GM23338 (cell line): Measurements from ENCODE around the gene ZNF101. TPM values are rescaled to one million over a fixed set of nuclear protein-coding genes. Genes with fewer than 3 reads are reported as not detected.

ENCODE experiments used
- ATAC-seq: fragments of 200-7000 bp; cut with Tn5 transposase; 3 replicates; pipeline ENCODE4 v1.9.1; 2020
- DNase-seq: peaks from one replicate; pipeline ENCODE4 v3.0.0-alpha.2; 2015; ENCODE audit warnings: low spot score
- H2AFZ ChIP-seq: fragments of 200-600 bp; sonication (generic); 2 replicates; pipeline ENCODE4 v1.8.0; 2016; ENCODE audit warnings: antibody characterized with exemption, mild to moderate bottlenecking, moderate library complexity
- H3F3A ChIP-seq: fragments of 200-600 bp; sonication (generic); replicated peaks from 2 replicates; pipeline ENCODE4 v1.8.0; 2017; ENCODE audit warnings: antibody characterized with exemption, mixed run types, low read depth
- H3K27ac ChIP-seq: fragments of 200-600 bp; sonication (generic); 2 replicates; pipeline ENCODE4 v1.6.1; 2016; ENCODE audit warnings: low read depth
- H3K27me3 ChIP-seq: fragments of 200-600 bp; sonication (generic); 2 replicates; pipeline ENCODE4 v1.8.0; 2016; ENCODE audit warnings: mild to moderate bottlenecking, mixed run types, moderate library complexity; ENCODE audit not compliant: insufficient read depth
- H3K36me3 ChIP-seq: fragments of 200-600 bp; sonication (generic); 2 replicates; pipeline ENCODE4 v1.8.0; 2016; ENCODE audit warnings: mild to moderate bottlenecking; ENCODE audit not compliant: insufficient read depth
- H3K4me1 ChIP-seq: fragments of 200-600 bp; sonication (generic); 2 replicates; pipeline ENCODE4 v1.8.0; 2016; ENCODE audit warnings: mild to moderate bottlenecking, moderate library complexity; ENCODE audit not compliant: insufficient read depth
- H3K4me2 ChIP-seq: fragments of 200-600 bp; sonication (generic); 2 replicates; pipeline ENCODE4 v1.7.1; 2017; ENCODE audit warnings: mixed run types
- H3K4me3 ChIP-seq: fragments of 200-600 bp; sonication (generic); 2 replicates; pipeline ENCODE4 v1.6.1; 2016; ENCODE audit warnings: mixed run types
- H3K79me2 ChIP-seq: fragments of 200-600 bp; sonication (generic); replicated peaks from 2 replicates; pipeline ENCODE4 v1.8.0; 2017; ENCODE audit warnings: mild to moderate bottlenecking; ENCODE audit not compliant: insufficient read depth
- H3K9me2 ChIP-seq: fragments of 200-600 bp; sonication (generic); 2 replicates; pipeline ENCODE4 v1.8.0; 2017; ENCODE audit not compliant: insufficient read depth
- H4K20me1 ChIP-seq: fragments of 200-600 bp; sonication (generic); replicated peaks from 2 replicates; pipeline ENCODE4 v1.8.0; 2017; ENCODE audit warnings: mild to moderate bottlenecking; ENCODE audit not compliant: insufficient read depth
- H3K27ac Mint-ChIP-seq: 2 replicates; pipeline ENCODE4 v1.8.0; 2020; ENCODE audit warnings: inconsistent platforms, mild to moderate bottlenecking, moderate library complexity, mixed read lengths
- H3K27me3 Mint-ChIP-seq: 3 replicates; pipeline ENCODE4 v1.8.0; 2022; ENCODE audit warnings: low read depth, mild to moderate bottlenecking, moderate library complexity, mixed read lengths, inconsistent platforms; ENCODE audit not compliant: insufficient read depth, poor library complexity
- H3K36me3 Mint-ChIP-seq: 3 replicates; pipeline ENCODE4 v1.8.0; 2021; ENCODE audit warnings: low read depth, mild to moderate bottlenecking, inconsistent platforms, moderate library complexity, mixed read lengths
- H3K4me1 Mint-ChIP-seq: 3 replicates; pipeline ENCODE4 v1.8.0; 2020; ENCODE audit warnings: mild to moderate bottlenecking, inconsistent platforms, mixed read lengths
- H3K4me3 Mint-ChIP-seq: 3 replicates; pipeline ENCODE4 v1.8.0; 2021; ENCODE audit warnings: moderate library complexity, mild to moderate bottlenecking, inconsistent platforms, mixed read lengths
- H3K9me3 Mint-ChIP-seq: 3 replicates; pipeline ENCODE4 v1.8.0; 2020; ENCODE audit warnings: moderate library complexity, mild to moderate bottlenecking, inconsistent platforms, mixed read lengths
- CREB1 ChIP-seq: fragments of 250-450 bp; sonication (Bioruptor Pico); IDR thresholded peaks from 2 replicates; pipeline ENCODE4 v1.5.0; 2020; ENCODE audit warnings: low read depth, mild to moderate bottlenecking, moderate library complexity
- EZH2 ChIP-seq: fragments of 200-600 bp; sonication (generic); IDR thresholded peaks from one replicate; pipeline ENCODE4 v1.8.0; 2017; ENCODE audit warnings: antibody characterized with exemption, mild to moderate bottlenecking, low read depth; ENCODE audit not compliant: unreplicated experiment
- EZH2phosphoT487 ChIP-seq: fragments of 200-600 bp; sonication (generic); IDR thresholded peaks from one replicate; pipeline ENCODE4 v1.8.1; 2018; ENCODE audit warnings: antibody characterized with exemption; ENCODE audit not compliant: unreplicated experiment
- JUNB ChIP-seq: IDR thresholded peaks from one replicate; pipeline ENCODE4 v1.6.1; 2016; ENCODE audit warnings: antibody characterized with exemption; ENCODE audit not compliant: unreplicated experiment
- NANOG ChIP-seq: IDR thresholded peaks from 2 replicates; pipeline ENCODE4 v1.6.1; 2016; ENCODE audit warnings: antibody characterized with exemption, borderline replicate concordance
- POLR2AphosphoS5 ChIP-seq: IDR thresholded peaks from 2 replicates; pipeline ENCODE4 v1.6.1; 2016; ENCODE audit warnings: antibody characterized with exemption, low read depth
- STAT1 ChIP-seq: IDR thresholded peaks from one replicate; pipeline ENCODE4 v1.6.1; 2016; ENCODE audit warnings: antibody characterized with exemption; ENCODE audit not compliant: unreplicated experiment
- ZNF114 ChIP-seq: fragments of 250-450 bp; sonication (Bioruptor Pico); IDR thresholded peaks from 2 replicates; pipeline ENCODE4 v1.5.0; 2020; ENCODE audit warnings: mild to moderate bottlenecking, moderate library complexity
- ZNF331 ChIP-seq: fragments of 250-450 bp; sonication (Bioruptor Pico); IDR thresholded peaks from 2 replicates; pipeline ENCODE4 v1.5.0; 2020; ENCODE audit warnings: low read depth, mild to moderate bottlenecking, moderate library complexity
- polyA plus RNA-seq: library from polyadenylated mRNA; unstranded; fragments of >200 nt; fragmentation: Nextera tagmentation; extraction: Ambion mirVana; gene quantifications from 2 replicates; pipeline ENCODE4 v1.2.1, GENCODE V29; 2016
- total RNA-seq: library from RNA; depleted of rRNA; stranded (reverse); fragments of >200 nt; shearing (Covaris generic); gene quantifications from 2 replicates; pipeline ENCODE4 v1.2.3, GENCODE V29; 2014
- TF ChIP-seq, protein P1 (sequence below), 2 experiments: fragments of 200-600 bp in 1 of 2; sonication (generic) in 1 of 2; conservative IDR thresholded peaks; 2 replicates each; pipeline versions ENCODE4 v1.5.1 to v1.6.1; 2016 to 2017; ENCODE audit warnings: antibody characterized with exemption in 2 of 2, low read depth in 2 of 2, mild to moderate bottlenecking in 2 of 2, moderate library complexity in 1 of 2
- TF ChIP-seq, protein P2 (sequence below): IDR thresholded peaks from one replicate; pipeline ENCODE4 v1.6.1; 2018; ENCODE audit warnings: antibody characterized with exemption; ENCODE audit not compliant: unreplicated experiment
- TF ChIP-seq, protein P3 (sequence below): IDR thresholded peaks from 2 replicates; pipeline ENCODE4 v1.6.1; 2016; ENCODE audit warnings: antibody characterized with exemption
- TF ChIP-seq, protein P4 (sequence below): fragments of 250-450 bp; sonication (Bioruptor Pico); IDR thresholded peaks from 2 replicates; pipeline ENCODE4 v1.5.0; 2020; ENCODE audit warnings: mild to moderate bottlenecking, moderate library complexity

Gene ZNF101
- total and polyA plus RNA-seq, 2 experiments from 2014 or later = 46.4 to 47.9 TPM

DNA sequence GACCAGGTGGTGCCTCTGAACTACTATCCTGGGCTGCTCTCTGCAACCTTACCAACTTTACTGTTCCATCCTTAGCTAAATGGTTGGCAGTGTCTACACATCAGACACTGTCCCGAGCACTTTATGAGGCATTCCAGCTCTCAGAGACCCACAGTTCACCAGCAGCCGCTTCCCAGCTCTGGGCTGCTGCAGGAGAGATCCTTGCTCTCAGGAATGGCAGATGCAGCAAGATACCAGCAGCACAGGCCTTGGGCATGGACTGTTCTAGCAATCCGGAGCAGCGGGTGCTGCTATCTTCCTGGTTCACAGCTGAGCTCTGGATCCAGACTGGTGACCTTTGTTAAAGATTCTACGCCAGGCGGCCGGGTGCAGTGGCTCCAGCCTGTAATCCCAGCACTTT, 37.3 kb upstream of the ZNF101 start:
- no peak overlapping the region for H3K4me2 ChIP-seq
- Mint-ChIP-seq H3K4me3 (no peak overlapping the region), H3K9me3 (no peaks in the 10 kb centered on the region), H3K36me3 (peaks cover 23% of the 10 kb centered on the region), H3K27ac (no peak overlapping the region), H3K27me3 (peaks cover 18% of the 10 kb centered on the region), H3K4me1 (peaks cover 12% of the 10 kb centered on the region)
- no peaks in the 10 kb centered on the region for H4K20me1 ChIP-seq
- ATAC-seq (no peak), DNase-seq (no peak)
- no peak overlapping the region for H3K27ac ChIP-seq
- no peaks in the 10 kb centered on the region for H3K9me2 ChIP-seq
- no peaks in the 10 kb centered on the region for H3K27me3 ChIP-seq
- H3F3A ChIP-seq = 0 out of 2 replicates have a peak, but pooled peaks cover 4% of the 10 kb centered on the region
- peaks cover 14% of the 10 kb centered on the region for H3K79me2 ChIP-seq
- H3K4me3 ChIP-seq = no peak overlapping the region
- peaks cover 3% of the 10 kb centered on the region; the same call in 1 of the 2 replicates for H3K4me1 ChIP-seq
- TF ChIP-seq ZNF114 (no peak), STAT1 (no peak), POLR2AphosphoS5 (no peak), ZNF331 (no peak), JUNB (no peak), NANOG (no peak), EZH2phosphoT487 (no peak), EZH2 (no peak), CREB1 (CRISPR knock-in tag) (no peak)
- TF ChIP-seq, protein P1, sequence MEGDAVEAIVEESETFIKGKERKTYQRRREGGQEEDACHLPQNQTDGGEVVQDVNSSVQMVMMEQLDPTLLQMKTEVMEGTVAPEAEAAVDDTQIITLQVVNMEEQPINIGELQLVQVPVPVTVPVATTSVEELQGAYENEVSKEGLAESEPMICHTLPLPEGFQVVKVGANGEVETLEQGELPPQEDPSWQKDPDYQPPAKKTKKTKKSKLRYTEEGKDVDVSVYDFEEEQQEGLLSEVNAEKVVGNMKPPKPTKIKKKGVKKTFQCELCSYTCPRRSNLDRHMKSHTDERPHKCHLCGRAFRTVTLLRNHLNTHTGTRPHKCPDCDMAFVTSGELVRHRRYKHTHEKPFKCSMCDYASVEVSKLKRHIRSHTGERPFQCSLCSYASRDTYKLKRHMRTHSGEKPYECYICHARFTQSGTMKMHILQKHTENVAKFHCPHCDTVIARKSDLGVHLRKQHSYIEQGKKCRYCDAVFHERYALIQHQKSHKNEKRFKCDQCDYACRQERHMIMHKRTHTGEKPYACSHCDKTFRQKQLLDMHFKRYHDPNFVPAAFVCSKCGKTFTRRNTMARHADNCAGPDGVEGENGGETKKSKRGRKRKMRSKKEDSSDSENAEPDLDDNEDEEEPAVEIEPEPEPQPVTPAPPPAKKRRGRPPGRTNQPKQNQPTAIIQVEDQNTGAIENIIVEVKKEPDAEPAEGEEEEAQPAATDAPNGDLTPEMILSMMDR (conservative IDR thresholded peaks at IDR 0.05; ENCODE audit: low read depth in 2 of 2) = no peak
- TF ChIP-seq, protein P2, sequence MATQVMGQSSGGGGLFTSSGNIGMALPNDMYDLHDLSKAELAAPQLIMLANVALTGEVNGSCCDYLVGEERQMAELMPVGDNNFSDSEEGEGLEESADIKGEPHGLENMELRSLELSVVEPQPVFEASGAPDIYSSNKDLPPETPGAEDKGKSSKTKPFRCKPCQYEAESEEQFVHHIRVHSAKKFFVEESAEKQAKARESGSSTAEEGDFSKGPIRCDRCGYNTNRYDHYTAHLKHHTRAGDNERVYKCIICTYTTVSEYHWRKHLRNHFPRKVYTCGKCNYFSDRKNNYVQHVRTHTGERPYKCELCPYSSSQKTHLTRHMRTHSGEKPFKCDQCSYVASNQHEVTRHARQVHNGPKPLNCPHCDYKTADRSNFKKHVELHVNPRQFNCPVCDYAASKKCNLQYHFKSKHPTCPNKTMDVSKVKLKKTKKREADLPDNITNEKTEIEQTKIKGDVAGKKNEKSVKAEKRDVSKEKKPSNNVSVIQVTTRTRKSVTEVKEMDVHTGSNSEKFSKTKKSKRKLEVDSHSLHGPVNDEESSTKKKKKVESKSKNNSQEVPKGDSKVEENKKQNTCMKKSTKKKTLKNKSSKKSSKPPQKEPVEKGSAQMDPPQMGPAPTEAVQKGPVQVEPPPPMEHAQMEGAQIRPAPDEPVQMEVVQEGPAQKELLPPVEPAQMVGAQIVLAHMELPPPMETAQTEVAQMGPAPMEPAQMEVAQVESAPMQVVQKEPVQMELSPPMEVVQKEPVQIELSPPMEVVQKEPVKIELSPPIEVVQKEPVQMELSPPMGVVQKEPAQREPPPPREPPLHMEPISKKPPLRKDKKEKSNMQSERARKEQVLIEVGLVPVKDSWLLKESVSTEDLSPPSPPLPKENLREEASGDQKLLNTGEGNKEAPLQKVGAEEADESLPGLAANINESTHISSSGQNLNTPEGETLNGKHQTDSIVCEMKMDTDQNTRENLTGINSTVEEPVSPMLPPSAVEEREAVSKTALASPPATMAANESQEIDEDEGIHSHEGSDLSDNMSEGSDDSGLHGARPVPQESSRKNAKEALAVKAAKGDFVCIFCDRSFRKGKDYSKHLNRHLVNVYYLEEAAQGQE = no peak
- TF ChIP-seq, protein P3, sequence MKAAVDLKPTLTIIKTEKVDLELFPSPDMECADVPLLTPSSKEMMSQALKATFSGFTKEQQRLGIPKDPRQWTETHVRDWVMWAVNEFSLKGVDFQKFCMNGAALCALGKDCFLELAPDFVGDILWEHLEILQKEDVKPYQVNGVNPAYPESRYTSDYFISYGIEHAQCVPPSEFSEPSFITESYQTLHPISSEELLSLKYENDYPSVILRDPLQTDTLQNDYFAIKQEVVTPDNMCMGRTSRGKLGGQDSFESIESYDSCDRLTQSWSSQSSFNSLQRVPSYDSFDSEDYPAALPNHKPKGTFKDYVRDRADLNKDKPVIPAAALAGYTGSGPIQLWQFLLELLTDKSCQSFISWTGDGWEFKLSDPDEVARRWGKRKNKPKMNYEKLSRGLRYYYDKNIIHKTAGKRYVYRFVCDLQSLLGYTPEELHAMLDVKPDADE = no peak
- TF ChIP-seq, protein P4, sequence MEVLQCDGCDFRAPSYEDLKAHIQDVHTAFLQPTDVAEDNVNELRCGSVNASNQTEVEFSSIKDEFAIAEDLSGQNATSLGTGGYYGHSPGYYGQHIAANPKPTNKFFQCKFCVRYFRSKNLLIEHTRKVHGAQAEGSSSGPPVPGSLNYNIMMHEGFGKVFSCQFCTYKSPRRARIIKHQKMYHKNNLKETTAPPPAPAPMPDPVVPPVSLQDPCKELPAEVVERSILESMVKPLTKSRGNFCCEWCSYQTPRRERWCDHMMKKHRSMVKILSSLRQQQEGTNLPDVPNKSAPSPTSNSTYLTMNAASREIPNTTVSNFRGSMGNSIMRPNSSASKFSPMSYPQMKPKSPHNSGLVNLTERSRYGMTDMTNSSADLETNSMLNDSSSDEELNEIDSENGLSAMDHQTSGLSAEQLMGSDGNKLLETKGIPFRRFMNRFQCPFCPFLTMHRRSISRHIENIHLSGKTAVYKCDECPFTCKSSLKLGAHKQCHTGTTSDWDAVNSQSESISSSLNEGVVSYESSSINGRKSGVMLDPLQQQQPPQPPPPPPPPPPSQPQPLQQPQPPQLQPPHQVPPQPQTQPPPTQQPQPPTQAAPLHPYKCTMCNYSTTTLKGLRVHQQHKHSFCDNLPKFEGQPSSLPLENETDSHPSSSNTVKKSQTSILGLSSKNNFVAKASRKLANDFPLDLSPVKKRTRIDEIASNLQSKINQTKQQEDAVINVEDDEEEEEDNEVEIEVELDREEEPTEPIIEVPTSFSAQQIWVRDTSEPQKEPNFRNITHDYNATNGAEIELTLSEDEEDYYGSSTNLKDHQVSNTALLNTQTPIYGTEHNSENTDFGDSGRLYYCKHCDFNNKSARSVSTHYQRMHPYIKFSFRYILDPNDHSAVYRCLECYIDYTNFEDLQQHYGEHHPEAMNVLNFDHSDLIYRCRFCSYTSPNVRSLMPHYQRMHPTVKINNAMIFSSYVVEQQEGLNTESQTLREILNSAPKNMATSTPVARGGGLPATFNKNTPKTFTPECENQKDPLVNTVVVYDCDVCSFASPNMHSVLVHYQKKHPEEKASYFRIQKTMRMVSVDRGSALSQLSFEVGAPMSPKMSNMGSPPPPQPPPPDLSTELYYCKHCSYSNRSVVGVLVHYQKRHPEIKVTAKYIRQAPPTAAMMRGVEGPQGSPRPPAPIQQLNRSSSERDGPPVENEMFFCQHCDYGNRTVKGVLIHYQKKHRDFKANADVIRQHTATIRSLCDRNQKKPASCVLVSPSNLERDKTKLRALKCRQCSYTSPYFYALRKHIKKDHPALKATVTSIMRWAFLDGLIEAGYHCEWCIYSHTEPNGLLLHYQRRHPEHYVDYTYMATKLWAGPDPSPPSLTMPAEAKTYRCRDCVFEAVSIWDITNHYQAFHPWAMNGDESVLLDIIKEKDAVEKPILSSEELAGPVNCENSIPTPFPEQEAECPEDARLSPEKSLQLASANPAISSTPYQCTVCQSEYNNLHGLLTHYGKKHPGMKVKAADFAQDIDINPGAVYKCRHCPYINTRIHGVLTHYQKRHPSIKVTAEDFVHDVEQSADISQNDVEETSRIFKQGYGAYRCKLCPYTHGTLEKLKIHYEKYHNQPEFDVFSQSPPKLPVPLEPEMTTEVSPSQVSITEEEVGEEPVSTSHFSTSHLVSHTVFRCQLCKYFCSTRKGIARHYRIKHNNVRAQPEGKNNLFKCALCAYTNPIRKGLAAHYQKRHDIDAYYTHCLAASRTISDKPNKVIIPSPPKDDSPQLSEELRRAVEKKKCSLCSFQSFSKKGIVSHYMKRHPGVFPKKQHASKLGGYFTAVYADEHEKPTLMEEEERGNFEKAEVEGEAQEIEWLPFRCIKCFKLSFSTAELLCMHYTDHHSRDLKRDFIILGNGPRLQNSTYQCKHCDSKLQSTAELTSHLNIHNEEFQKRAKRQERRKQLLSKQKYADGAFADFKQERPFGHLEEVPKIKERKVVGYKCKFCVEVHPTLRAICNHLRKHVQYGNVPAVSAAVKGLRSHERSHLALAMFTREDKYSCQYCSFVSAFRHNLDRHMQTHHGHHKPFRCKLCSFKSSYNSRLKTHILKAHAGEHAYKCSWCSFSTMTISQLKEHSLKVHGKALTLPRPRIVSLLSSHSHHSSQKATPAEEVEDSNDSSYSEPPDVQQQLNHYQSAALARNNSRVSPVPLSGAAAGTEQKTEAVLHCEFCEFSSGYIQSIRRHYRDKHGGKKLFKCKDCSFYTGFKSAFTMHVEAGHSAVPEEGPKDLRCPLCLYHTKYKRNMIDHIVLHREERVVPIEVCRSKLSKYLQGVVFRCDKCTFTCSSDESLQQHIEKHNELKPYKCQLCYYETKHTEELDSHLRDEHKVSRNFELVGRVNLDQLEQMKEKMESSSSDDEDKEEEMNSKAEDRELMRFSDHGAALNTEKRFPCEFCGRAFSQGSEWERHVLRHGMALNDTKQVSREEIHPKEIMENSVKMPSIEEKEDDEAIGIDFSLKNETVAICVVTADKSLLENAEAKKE = no peak
- H2AFZ ChIP-seq = no peak overlapping the region
- no peaks in the 10 kb centered on the region; the same call in 1 of the 2 replicates for H3K36me3 ChIP-seq
